ENCODE data around the gene STX3. TPM values are rescaled to one million over a fixed set of nuclear protein-coding genes. Genes with fewer than 3 reads are reported as not detected.
A peak's percentile ranks its signal among the peaks of the same experiment; 100 is the strongest.

The STX3 gene
- total and polyA plus RNA-seq, 8 donors = 14.5 to 267 (median 61.1) TPM

- intact Hi-C loops (cut with DNase I; ENCODE audit: low total_unique reads) = loop anchor here (5.0 kb wide), 1 partner anchor 47 kb away; the partner anchor contains the start of gene STX3
- no peak for DNase-seq
- WGBS, 5 donors = 77 to 91% (median 85%) methylated on average over 2 of the region's 2 CpGs
- Histone ChIP-seq H3K9me3 (no peaks in the 10 kb centered on the region), H3K27me3 (no peaks in the 10 kb centered on the region), H3K27ac (no peak overlapping the region), H3K4me3 (no peak overlapping the region), H3K4me1 (peaks cover 0 to 22% (median 9%) of the 10 kb centered on the region in 4 donors), H3K36me3 (peaks cover 30 to 77% (median 73%) of the 10 kb centered on the region in 4 donors)
- TF ChIP-seq POLR2A (IDR thresholded peaks at IDR 0.05) (no peak), EP300 (IDR thresholded peaks at IDR 0.05) (no peak), POLR2AphosphoS5 (IDR thresholded peaks at IDR 0.05) (no peak), CTCF (IDR thresholded peaks at IDR 0.05) (no peak)
These were observed 48.9 kb downstream of the STX3 start for GRCh38 chr11:59804061-59804460.

GRCh38 chr11:59807047-59807610, 52.0 kb downstream of the STX3 start:
- WGBS, 5 donors = 56 to 78% (median 69%) methylated on average over 1 of the region's 1 CpG
- H3K27me3 ChIP-seq = no peaks in the 10 kb centered on the region
- intact Hi-C loops (cut with DNase I; ENCODE audit: low total_unique reads) = no loop called here
- no peak for DNase-seq
- H3K4me3 ChIP-seq = no peak overlapping the region
- TF ChIP-seq POLR2AphosphoS5 (IDR thresholded peaks at IDR 0.05) = no peak
- TF ChIP-seq POLR2A (IDR thresholded peaks at IDR 0.05) = no peak
- TF ChIP-seq CTCF (IDR thresholded peaks at IDR 0.05) = no peak
- no peak for TF ChIP-seq EP300 (IDR thresholded peaks at IDR 0.05)
- H3K27ac ChIP-seq = no peak overlapping the region
- H3K36me3 ChIP-seq = peaks cover 30 to 65% (median 59%) of the 10 kb centered on the region in 4 donors
- H3K9me3 ChIP-seq = no peaks in the 10 kb centered on the region
- peaks cover 8 to 30% (median 19%) of the 10 kb centered on the region in 4 donors for H3K4me1 ChIP-seq

GRCh38 chr11:59810189-59810910, 55.2 kb downstream of the STX3 start, which contains the start of gene MRPL16:
MRPL16 (minus strand) TSS chr11:59810778; CDS start chr11:59810658, 120 bp downstream.
- TF ChIP-seq EP300 (IDR thresholded peaks at IDR 0.05) (no peak), POLR2A (IDR thresholded peaks at IDR 0.05) (peak in 1 of 4 donors; percentile 33), CTCF (IDR thresholded peaks at IDR 0.05) (peak in 3 of 7 experiments; percentile 20 to 47 (median 36)), POLR2AphosphoS5 (IDR thresholded peaks at IDR 0.05) (peak in 2 of 3 donors; percentile 79 to 86)
- intact Hi-C loops (cut with DNase I; ENCODE audit: low total_unique reads) = no loop called here
- Histone ChIP-seq H3K27ac (peak within 1 kb of the TSS; percentile 78 to 92 (median 89)), H3K36me3 (peaks cover 18 to 39% (median 34%) of the 10 kb centered on the region in 4 donors), H3K4me3 (peak within 1 kb of the TSS; percentile 67 to 90 (median 88)), H3K9me3 (no peaks in the 10 kb centered on the region), H3K4me1 (peaks cover 8 to 26% (median 19%) of the 10 kb centered on the region in 4 donors), H3K27me3 (peaks cover 0 to 5% (median 0%) of the 10 kb centered on the region in 3 donors)
- DNase-seq = peak; percentile 95 to 96
- WGBS, 5 donors = 0 to 1% (median 1%) methylated on average over 31 to 54 of the region's 54 CpGs

- peak overlapping the region; percentile 78 to 92 (median 89) for H3K27ac ChIP-seq
- H3K27me3 ChIP-seq = peaks cover 0 to 5% (median 0%) of the 10 kb centered on the region in 3 donors
- peak overlapping the region; percentile 67 to 90 (median 88) for H3K4me3 ChIP-seq
- DNase-seq = no peak
- intact Hi-C loops (cut with DNase I; ENCODE audit: low total_unique reads) = no loop called here
- no peaks in the 10 kb centered on the region for H3K9me3 ChIP-seq
- peaks cover 13 to 34% (median 29%) of the 10 kb centered on the region in 4 donors for H3K36me3 ChIP-seq
- peaks cover 8 to 26% (median 19%) of the 10 kb centered on the region in 4 donors for H3K4me1 ChIP-seq
- TF ChIP-seq POLR2AphosphoS5 (IDR thresholded peaks at IDR 0.05) (no peak), CTCF (IDR thresholded peaks at IDR 0.05) (no peak)
- WGBS, 5 donors = 5 to 7% (median 6%) methylated on average over 8 of the region's 8 CpGs
These were observed 55.7 kb downstream of the STX3 start for GRCh38 chr11:59810911-59811259.

All from stomach (tissue), 9 donors.